Muscle of leg (tissue), 11 donors: ENCODE measurements around the gene KDM5B. TPM values are rescaled to one million over a fixed set of nuclear protein-coding genes. Genes with fewer than 3 reads are reported as not detected.
"Not testable (repeated sequence)": the region's sequence is repeated elsewhere in the genome, so short reads cannot be mapped to it uniquely, and the experiment has no call there.

Source experiments
- DNase-seq: peaks from one replicate; pipeline ENCODE4 v3.0.0; 2013
- H3K27ac ChIP-seq: one replicate; pipeline ENCODE4 v1.5.1; 2013; ENCODE audit warnings: mild to moderate bottlenecking, low read length, control low read depth
- H3K27me3 ChIP-seq: one replicate; pipeline ENCODE4 v1.6.1; 2013; ENCODE audit warnings: low read length; ENCODE audit not compliant: control insufficient read depth, insufficient read depth
- H3K36me3 ChIP-seq: one replicate; pipeline ENCODE4 v1.6.1; 2013; ENCODE audit warnings: low read length; ENCODE audit not compliant: control insufficient read depth, insufficient read depth
- H3K4me1 ChIP-seq: one replicate; pipeline ENCODE4 v1.6.1; 2013; ENCODE audit warnings: low read length; ENCODE audit not compliant: control insufficient read depth, insufficient read depth
- H3K4me3 ChIP-seq: one replicate; pipeline ENCODE4 v1.5.1; 2013; ENCODE audit warnings: low read length, control low read depth
- H3K9me3 ChIP-seq: replicated peaks from 2 replicates; pipeline ENCODE4 v1.6.1; 2013; ENCODE audit warnings: low read depth, low read length; ENCODE audit not compliant: control insufficient read depth
- WGBS: methylation state at CpG from one replicate; pipeline ENCODE4 v1.1.5; 2013; ENCODE audit warnings: missing lambda C conversion rate; ENCODE audit not compliant: insufficient coverage; 5-methylcytosine and 5-hydroxymethylcytosine counted together
- polyA plus RNA-seq, 8 donors: library from polyadenylated mRNA; unstranded; fragments of 120-200 nt; gene quantifications; one replicate each; pipeline versions ENCODE4 v1.2.1 to v1.2.3, GENCODE V29; 2013; ENCODE audit warnings: inconsistent platforms in 1 of 8, low replicate concordance in 1 of 8; ENCODE audit not compliant: insufficient read length in 8 of 8, insufficient read depth in 1 of 8
- total RNA-seq: library from RNA; stranded (reverse); fragments of 120-200 nt; gene quantifications from one replicate; pipeline ENCODE4 v1.2.4, GENCODE V29; 2013

KDM5B gene
- total and polyA plus RNA-seq, 9 donors = 34.9 to 55.7 (median 44.5) TPM

DNA sequence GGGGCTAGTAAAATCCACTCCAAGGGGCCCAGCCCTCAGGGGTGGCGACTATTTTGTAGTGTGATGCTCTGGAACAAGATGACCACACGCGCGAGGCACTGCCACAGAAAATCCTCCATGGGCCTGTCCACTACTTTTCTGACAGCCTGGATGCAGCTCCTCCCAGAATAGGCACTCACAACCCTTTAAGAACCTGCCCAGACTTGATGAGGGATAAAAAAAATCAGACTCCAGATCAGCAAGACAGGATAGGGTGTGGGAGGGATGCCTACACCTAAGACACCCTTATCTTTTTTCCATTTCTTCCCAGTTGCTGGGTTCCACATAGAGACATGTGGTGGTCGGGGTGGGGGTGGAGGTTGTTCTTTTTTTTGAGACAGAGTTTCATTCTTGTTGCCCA, 36.0 kb upstream of the KDM5B start:
- Histone ChIP-seq H3K27ac (no peak overlapping the region), H3K27me3 (peaks cover 2% of the 10 kb centered on the region), H3K4me3 (no peak overlapping the region), H3K9me3 (no peaks in the 10 kb centered on the region), H3K4me1 (peaks cover 4% of the 10 kb centered on the region), H3K36me3 (no peaks in the 10 kb centered on the region)
- WGBS = no CpG with 5 or more reads among the region's 5 CpGs
- DNase-seq = no peak

DNA sequence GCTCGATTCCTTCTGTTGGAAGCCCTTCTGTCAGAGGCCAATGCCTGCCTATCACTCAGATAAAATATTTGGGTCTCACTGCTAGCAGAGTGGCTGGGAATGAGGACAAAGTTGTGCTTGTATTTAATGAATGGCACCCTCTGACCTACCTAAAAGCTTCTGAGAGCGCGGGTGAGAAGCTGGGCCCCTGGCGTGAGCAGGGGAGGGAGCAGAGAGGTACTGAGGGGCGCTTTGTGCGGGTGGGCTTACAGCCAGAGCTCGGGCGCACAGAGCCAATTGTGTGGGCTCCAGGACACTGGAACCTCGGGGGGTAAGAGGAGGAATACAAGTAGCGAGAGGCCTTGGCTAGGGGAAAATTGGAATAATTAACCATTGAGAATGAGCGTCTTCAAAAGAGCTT, 34.9 kb upstream of the KDM5B start:
- no peak for DNase-seq
- H3K27me3 ChIP-seq = peaks cover 2% of the 10 kb centered on the region
- WGBS = 62% methylated on average over 9 of the region's 11 CpGs

DNA sequence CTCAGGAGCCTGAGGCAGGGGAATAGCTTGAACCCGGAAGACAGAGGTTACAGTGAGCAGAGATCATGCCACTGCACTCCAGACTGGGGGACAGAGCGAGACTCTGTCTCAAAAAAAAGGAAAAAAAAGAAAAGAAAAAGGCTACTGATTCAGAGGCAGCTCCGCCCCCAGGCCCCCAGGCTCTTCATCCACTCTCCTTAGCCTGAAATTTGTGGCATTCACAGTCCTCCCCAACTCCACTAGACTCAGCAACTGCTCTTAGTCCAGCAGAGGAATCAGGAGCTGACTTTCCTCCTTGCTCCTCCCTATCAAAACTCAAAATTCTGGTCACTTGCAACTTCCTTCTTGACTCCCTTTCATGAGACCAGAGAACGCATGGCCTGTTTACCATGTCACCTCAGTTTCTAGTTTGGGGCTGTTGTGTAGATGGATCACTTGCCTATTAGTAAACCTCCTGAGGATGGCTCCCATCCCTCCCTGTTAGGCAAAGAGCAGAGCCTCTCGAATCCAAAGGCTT, 29.6 kb upstream of the KDM5B start:
- Histone ChIP-seq H3K27ac (no peak overlapping the region), H3K9me3 (no peaks in the 10 kb centered on the region), H3K4me1 (no peaks in the 10 kb centered on the region), H3K4me3 (no peak overlapping the region), H3K36me3 (no peaks in the 10 kb centered on the region), H3K27me3 (peaks cover 12% of the 10 kb centered on the region)
- DNase-seq = no peak
- no CpG with 5 or more reads among the region's 5 CpGs for WGBS

More for the DNA sequence above, 34.9 kb upstream of the KDM5B start:
- Histone ChIP-seq H3K4me3 (no peak overlapping the region), H3K36me3 (no peaks in the 10 kb centered on the region), H3K9me3 (no peaks in the 10 kb centered on the region), H3K27ac (no peak overlapping the region), H3K4me1 (peaks cover 4% of the 10 kb centered on the region)

DNA sequence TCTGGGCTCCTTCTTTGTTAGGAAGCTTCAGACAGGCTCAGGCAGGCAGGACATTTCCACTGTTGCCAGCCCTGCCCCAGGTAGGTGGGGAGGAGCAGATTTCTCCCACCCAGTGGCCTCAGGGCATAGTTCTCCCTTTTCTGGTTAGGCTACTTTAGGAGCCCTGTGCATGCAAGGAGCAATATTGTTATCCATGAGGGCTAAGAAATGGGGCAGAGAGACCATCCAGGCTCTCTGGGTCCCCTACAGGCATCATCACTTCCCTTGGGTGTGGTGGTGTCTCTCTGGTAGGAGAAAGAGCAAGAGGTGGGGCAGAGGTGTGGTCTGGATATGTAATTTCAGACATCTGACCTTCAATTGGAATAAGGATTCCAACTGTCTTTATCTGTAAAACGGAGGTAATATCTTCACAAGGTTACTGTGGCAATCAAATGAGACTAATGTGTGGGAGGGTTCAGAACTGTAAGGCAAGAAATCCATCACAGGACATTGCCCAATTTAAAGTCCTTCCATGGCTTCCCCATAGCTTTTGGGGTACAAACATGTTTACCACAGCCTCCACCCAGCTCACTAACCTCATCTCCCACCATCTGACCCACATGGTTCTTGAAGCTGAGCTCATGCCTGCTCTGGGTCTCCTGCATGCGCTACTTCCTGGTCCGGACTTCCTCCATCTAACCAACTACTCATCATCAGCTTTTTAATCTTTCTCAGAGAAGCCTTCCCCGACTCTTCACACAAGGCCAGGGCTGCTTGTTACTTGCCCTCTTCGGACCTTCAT, 28.6 kb upstream of the KDM5B start:
- no peaks in the 10 kb centered on the region for H3K36me3 ChIP-seq

DNA sequence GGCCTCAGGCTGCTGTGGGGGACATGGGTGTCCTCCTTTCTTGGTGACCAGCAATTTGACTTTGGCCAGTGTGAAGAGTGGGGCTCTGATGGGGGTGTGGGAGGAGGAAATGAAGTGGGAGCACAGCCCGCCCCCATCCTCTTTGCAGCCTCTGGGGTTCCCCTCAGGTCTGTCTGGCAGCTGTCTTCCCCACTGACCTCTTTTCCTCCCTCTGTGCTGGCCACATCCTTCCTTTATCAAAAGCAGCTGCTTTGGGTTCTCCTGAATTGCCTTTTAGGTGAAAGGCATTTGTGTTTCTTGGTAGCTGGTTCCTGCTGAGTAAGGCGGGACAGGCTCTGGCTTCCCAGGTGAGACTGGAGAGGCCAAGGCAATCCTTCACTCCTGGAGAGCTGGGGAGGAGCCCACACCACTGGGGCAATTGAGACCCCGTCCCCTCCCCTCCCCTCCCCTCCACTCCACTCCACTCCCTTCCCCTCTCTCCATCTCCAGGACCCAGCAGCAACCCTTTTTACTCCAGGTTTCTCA, 27.4 kb upstream of the KDM5B start:
- Histone ChIP-seq H3K4me3 (no peak overlapping the region), H3K27me3 (peaks cover 12% of the 10 kb centered on the region), H3K36me3 (no peaks in the 10 kb centered on the region), H3K9me3 (no peaks in the 10 kb centered on the region), H3K27ac (no peak overlapping the region), H3K4me1 (no peaks in the 10 kb centered on the region)
- no peak for DNase-seq
- WGBS = no CpG with 5 or more reads among the region's 3 CpGs

More for the DNA sequence above, 28.6 kb upstream of the KDM5B start:
- no peak overlapping the region for H3K4me3 ChIP-seq
- 82% methylated on average over 4 of the region's 5 CpGs for WGBS
- DNase-seq = no peak
- no peaks in the 10 kb centered on the region for H3K4me1 ChIP-seq
- H3K27ac ChIP-seq = no peak overlapping the region
- H3K9me3 ChIP-seq = no peaks in the 10 kb centered on the region
- peaks cover 12% of the 10 kb centered on the region for H3K27me3 ChIP-seq

DNA sequence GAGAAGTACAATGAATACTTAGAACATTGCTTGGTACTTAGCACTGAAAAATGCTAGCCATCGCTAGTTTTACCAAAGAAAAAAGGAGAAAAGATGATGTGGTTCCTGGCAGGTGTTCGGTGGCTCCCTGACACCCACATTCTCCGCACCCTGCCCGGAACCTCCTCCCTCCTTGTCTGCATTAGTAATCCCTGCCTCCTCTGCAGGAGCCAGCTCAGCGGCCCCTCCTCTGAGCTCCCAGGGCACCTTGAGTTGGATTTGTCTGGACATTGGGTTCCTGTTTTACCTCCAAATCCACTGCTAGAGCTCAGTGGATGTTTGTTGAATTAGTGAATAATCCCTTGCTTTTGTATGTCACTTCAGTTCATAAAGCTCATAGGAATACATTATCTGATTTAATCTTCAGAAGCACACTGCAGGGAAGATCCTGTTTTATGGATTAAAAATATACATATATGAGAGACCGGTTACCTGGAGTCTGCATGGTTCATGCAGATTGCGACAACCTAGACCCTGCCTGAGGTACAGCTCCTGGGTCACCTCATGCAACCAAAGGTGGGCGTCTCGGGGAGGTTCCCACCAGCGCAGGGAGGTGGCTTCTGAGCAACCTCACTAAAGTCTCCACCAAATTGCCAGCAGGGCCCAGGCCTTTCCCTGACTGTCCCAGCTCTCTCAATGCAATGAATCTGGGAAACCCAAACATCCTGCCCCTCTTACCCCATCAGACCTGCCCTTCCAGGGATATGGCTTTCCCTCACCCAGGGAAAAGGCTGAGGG, 26.7 kb upstream of the KDM5B start:
- peaks cover 12% of the 10 kb centered on the region for H3K27me3 ChIP-seq
- no peak overlapping the region for H3K4me3 ChIP-seq
- no peak overlapping the region for H3K27ac ChIP-seq
- H3K36me3 ChIP-seq = no peaks in the 10 kb centered on the region
- no peaks in the 10 kb centered on the region for H3K4me1 ChIP-seq
- 78% methylated on average over 4 of the region's 10 CpGs for WGBS
- no peaks in the 10 kb centered on the region for H3K9me3 ChIP-seq
- DNase-seq = no peak

DNA sequence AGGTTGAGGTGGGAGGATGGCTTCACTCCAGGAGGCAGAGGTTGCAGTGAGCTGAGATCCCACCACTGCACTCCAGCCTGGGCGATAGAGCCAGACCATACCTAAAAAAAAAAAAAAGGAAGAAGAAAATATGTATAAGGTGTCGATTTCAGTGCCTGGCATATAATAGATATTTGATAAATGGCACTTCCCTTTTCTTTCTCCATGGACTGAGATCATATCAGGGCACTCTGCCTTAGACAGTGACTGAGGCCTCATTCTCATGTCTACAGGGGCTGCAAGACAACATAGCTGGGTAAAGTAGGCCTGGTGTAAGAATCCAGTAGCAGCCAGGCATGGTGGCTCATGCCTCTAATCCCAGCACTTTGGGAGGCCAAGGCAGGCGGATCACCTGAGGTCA, 23.7 kb upstream of the KDM5B start:
- no peak overlapping the region for H3K4me3 ChIP-seq
- no peaks in the 10 kb centered on the region for H3K9me3 ChIP-seq
- no peaks in the 10 kb centered on the region for H3K36me3 ChIP-seq
- no peak overlapping the region for H3K27ac ChIP-seq
- WGBS = 83% methylated on average over 1 of the region's 3 CpGs
- DNase-seq = no peak
- no peaks in the 10 kb centered on the region for H3K4me1 ChIP-seq
- peaks cover 12% of the 10 kb centered on the region for H3K27me3 ChIP-seq

DNA sequence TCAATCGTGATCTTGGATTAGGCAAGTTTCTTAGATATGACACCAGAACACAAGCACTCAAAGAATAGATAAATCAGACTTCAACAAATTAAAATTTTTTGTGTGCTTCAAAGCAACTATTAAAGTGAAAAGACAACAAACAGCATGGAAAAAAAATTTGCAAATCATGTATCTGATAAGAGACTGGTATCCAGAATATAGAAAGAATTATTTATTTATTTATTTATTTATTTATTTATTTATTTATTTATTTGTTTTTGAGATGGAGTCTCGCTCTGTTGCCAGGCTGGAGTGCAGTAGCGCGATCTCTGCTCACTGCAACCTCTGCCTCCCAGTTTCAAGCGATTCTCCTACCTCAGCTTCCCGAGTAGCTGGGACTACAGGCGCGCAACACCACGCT, 21.0 kb upstream of the KDM5B start:
- H3K4me3 ChIP-seq, H3K27me3 ChIP-seq, H3K4me1 ChIP-seq, H3K27ac ChIP-seq, H3K36me3 ChIP-seq, DNase-seq, H3K9me3 ChIP-seq: not testable (repeated sequence)
- WGBS = no CpG with 5 or more reads among the region's 9 CpGs

DNA sequence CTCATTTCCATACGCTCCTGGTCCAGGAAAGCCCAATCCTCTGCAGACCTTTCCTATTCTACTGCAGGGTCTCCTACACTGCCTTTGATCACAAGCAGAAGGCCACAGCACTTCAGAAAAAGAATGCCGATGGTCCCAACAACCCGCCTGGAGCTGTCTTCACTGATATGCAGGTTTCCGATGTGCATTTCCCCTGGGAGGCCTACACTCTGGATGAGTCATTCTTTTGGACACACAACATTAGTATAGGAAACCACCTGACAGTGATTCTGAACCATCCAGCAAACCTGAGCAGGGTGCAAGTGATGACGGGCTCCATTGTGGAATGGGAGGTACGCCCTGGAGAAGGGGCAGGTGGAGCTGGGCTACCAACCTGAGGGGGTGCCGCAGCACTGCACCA, 17.5 kb upstream of the KDM5B start:
- DNase-seq = no peak
- 93% methylated on average over 4 of the region's 7 CpGs for WGBS
- no peaks in the 10 kb centered on the region for H3K36me3 ChIP-seq
- peaks cover 6% of the 10 kb centered on the region for H3K27me3 ChIP-seq
- no peaks in the 10 kb centered on the region for H3K9me3 ChIP-seq
- H3K4me1 ChIP-seq = no peaks in the 10 kb centered on the region
- no peak overlapping the region for H3K4me3 ChIP-seq
- H3K27ac ChIP-seq = no peak overlapping the region

DNA sequence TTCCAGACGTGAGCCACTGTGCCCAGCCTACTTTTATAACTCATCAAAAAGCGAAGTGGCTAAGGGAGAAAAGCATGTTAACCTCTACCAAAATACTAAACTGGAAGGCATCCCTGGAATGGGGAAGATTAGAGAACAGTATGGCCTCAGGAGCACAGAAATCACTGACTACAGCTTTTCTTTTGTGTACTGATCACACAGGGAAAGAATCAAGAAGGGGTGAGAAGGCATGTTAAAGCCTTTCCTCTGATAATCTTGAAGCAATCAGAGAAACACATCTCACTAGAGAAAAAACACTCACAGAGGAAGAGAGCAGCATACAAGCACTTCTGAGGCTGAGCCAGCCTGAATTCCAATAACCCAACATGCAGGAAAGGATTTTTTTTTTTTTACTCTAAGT, 13.2 kb upstream of the KDM5B start:
- Histone ChIP-seq H3K4me1 (no peaks in the 10 kb centered on the region), H3K4me3 (no peak overlapping the region), H3K27me3 (peaks cover 6% of the 10 kb centered on the region), H3K9me3 (no peaks in the 10 kb centered on the region), H3K27ac (no peak overlapping the region), H3K36me3 (no peaks in the 10 kb centered on the region)
- WGBS = no CpG with 5 or more reads among the region's 2 CpGs
- no peak for DNase-seq
